ENCODE measurements around the gene IGSF22.
A peak's percentile ranks its signal among the peaks of the same experiment; 100 is the strongest.

GRCh38 chr11:18705651-18706281 is 20.2 kb downstream of the IGSF22 start:
- TF ChIP-seq, protein P1, sequence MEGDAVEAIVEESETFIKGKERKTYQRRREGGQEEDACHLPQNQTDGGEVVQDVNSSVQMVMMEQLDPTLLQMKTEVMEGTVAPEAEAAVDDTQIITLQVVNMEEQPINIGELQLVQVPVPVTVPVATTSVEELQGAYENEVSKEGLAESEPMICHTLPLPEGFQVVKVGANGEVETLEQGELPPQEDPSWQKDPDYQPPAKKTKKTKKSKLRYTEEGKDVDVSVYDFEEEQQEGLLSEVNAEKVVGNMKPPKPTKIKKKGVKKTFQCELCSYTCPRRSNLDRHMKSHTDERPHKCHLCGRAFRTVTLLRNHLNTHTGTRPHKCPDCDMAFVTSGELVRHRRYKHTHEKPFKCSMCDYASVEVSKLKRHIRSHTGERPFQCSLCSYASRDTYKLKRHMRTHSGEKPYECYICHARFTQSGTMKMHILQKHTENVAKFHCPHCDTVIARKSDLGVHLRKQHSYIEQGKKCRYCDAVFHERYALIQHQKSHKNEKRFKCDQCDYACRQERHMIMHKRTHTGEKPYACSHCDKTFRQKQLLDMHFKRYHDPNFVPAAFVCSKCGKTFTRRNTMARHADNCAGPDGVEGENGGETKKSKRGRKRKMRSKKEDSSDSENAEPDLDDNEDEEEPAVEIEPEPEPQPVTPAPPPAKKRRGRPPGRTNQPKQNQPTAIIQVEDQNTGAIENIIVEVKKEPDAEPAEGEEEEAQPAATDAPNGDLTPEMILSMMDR (IDR thresholded peaks at IDR 0.05 in 2 of 3, conservative IDR thresholded peaks at IDR 0.05 in 1 of 3; ENCODE audit: borderline replicate concordance in 1 of 3, insufficient read depth in 1 of 3, low read depth in 2 of 3, low read length in 2 of 3), result 0 out of 6 replicates have a peak, but pooled peaks of 1 of the 3 experiments have one; percentile 11
- no peak for TF ChIP-seq POLR2AphosphoS5 (IDR thresholded peaks at IDR 0.05; ENCODE audit: low read depth, low read length)

Data from HCT116 (cell line).